ENCODE measurements around the gene ABHD17C.
"Not testable (repeated sequence)": the region's sequence is repeated elsewhere in the genome, so short reads cannot be mapped to it uniquely, and the experiment has no call there.

ABHD17C gene

GRCh38 chr15:80695099-80695910, at the start of gene ABHD17C:
ABHD17C (plus strand) TSS chr15:80695310; CDS start chr15:80695430, 120 bp downstream.
- DNase-seq, result peak; percentile 80

GRCh38 chr15:80645494-80646065, 49.5 kb upstream of the ABHD17C start:
- DNase-seq, result no peak

DNA sequence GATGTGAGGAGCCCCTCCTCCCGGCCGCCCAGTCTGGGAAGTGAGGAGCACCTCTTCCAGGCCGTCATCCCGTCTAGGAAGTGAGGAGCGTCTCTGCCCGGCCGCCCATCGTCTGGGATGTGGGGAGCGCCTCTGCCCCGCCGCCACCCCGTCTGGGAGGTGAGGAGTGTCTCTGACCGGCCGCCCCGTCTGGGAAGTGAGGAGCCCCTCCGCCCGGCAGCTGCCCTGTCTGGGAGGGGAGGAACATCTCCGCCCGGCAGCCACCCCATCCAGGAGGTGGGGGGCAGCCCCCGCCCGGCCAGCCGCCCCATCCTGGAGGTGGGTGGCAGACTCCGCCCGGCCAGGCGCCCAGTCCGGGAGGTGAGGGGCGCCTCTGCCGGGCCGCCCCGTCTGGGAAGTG, 47.7 kb upstream of the ABHD17C start:
- DNase-seq, result not testable (repeated sequence)

DNA sequence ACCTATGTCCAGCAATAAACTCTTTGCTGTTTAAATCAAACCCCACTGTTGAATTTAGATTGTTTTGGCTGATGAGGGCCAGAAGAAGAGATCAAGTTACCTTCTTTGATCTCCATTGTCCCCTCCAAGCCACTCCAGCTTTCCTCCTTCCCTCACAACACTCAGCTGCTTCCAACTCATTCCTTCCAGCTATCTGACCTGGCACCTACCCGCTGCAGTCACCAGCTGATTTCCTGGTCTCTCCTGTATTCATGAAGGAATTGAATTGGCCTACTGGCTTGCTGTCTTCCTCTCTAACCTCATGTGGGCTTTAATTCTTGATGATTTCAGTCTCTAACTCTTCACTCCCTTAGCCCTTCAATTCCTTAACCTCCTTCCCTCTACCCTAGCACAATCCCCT, 40.8 kb upstream of the ABHD17C start:
- DNase-seq, result no peak

- no peak for DNase-seq
Measured at GRCh38 chr15:80659375-80659774, 35.7 kb upstream of the ABHD17C start.

DNA sequence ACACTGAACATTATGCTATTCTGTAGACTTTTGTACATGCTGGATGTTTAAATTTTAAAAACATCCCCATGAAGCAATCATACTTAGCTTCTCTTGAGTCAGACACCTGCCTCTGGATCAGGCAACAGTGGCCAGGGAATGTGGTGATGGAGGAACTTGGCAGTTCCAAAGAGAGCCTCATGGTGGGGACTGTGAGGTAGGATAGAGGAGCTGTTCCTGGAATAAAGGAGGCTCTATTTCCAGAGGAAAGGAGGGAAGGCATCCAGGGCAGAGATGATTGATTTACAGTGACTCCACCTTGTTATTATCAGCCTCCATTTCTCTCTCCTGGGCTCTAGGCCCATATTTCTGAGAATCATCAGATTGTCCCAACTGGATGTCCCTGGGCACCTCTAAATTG, 35.0 kb upstream of the ABHD17C start:
- DNase-seq, result no peak

DNA sequence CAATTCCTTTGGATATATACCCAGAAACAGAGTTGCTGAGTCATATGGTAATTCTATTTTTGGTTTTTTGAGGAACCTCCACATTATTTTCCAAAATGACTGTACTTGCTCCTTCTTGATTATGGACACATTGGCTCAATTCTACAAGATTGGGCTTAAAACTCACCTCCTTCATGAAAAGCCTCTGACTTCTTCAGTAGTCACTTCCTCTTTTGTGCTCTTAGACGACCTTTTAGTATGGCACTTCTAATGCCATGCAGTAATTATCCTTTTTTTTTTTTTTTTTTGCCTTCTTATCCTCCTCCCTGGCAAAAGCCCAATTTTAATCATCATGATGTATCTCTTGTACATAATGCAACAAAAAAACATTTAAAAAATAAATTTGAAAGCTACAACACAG, 33.0 kb upstream of the ABHD17C start:
- no peak for DNase-seq

DNA sequence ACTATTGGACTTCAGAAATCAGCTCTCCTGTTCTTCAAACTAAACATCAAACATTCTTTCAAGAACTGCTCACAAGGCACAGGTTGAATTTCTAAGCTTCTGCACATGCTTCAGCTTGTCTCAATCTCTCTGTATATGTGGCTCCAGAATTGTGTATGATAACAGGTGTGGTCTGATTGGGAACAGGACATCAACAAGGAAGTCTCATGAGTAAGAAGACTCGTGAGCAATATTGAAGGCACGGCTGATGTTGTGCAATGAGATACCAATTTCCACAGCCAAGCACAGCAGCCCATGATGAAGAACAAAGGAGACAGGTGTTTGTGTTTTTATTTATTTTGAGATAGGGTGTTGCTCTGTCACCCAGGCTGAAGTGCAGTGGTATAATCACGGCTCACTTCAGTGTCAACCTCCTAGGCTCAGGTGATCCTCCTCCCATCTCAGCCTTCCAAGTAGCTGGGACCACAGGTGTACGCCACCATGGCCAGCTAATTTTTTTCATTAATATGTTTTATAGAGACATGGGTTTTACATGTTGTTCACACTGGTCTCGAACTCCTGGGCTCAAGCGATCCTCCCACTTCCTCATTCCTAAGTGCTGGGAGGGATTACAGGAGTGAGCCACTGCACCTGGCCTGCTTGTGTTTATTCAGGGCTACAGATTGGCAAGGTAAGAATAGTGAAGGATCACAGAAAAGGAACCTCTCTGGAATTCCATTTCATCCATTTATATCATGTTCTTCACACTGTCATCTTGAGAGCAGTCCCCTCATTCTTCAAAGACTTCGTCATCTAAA, 32.2 kb upstream of the ABHD17C start:
- no peak for DNase-seq

GRCh38 chr15:80665151-80665550, 30.0 kb upstream of the ABHD17C start:
- DNase-seq, result no peak

DNA sequence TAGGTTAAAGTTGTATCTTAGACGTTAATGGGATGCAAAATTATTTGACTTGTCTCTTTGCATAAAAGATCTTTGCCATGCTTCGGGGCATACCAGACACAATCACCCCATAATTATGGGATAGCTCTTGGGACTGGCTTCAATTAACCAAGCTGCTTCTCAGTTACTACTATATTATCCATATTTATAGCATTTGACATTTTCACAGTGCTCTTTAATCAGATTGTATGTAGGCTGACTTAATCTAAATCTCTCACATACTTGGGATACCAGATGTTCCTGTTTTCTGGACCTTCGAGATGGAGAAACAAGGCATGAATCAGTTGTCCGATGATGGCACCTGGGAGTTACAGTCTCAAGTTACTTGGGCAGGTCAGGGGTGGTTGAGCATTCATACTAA, 27.2 kb upstream of the ABHD17C start:
- no peak for DNase-seq

DNA sequence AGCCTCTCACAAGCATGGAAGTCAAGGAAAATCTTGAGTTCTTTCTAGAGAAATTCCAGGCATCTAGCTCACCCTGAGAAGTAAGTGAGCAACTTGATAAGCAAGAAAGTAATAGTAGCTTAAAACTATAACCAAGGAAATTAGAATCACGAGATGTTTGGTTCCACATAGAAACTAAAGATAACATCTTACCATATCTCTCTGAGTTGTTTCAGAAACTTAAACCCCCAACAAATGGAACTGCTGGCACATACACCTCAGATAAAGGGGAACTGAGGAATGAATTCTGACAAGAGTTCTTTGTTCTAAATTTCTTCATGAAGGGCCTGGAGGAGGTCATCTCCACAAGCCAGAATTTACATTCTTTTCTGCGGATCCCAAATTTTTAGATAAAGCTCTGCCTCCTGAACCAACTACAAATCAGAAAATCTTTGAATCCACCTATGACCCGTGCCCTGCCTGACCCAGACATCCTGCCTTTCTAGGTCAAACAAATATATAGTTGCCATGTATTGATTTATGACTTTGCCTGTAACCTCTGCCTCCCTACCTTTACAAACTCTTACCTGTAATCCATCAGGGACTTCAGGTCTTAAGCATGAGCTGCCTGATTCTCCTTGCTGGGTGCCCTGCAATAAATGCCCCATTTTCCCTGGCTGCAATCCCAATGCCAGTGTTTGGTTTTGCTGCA, 26.4 kb upstream of the ABHD17C start:
- no peak for DNase-seq

DNA sequence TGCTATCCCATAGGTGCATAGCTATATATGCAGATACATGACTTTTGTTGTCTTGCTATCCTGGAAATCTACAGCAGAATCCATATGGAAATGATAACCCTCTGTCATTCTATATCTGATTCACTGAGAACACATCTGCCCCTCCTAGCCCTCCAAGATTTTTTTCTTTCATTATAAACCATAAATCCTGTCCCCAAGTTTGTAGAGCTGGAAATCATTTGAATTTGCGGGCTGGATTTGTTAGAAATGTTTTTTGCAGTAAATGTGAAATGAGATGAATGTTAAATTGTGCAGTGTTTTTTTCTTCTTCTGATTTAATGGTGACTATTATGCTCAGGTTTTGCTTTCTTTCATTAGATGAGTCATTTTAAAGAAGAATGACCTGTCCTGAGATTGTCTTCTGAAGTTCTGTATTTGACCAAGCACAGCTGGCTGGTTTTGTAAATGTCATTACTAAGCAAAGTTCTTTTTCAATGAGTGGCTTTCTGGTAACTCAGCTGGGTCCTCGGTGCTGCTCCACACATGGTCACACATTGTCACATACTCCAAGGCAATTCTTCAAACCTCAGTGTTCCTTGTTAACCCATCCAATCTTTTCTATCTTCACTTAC, 25.3 kb upstream of the ABHD17C start:
- DNase-seq, result no peak

DNA sequence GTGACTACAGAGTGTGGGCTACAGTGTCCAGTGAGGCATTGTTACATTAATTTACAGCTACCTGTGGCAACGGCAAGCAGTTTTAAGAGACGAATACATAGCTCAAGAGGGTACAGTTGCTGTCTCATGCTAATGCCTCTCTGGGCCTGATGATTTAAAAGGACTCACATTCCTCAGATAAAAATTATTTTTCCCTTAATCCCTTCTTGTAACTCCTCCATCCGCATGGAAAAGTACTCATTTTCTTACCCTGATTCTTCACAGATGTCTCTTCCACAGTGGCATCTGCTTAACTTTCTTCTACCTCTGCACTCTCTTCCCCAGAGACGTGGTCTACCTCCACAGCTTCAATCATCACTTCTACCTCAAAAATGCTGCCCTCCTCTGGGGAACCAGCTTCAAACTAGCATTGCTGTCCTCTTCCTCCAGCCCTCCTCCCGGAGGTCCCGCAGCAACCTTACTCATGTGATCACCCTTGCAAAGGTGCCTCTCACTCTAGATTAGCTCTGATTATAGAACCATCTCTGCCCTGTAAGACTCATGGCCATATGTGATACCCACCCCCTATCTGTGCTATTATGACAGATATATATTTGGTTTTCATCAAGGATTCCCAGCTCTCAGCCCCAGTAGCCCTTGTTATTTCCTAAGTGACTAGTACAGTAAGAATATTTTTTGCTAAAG, 21.4 kb upstream of the ABHD17C start:
- no peak for DNase-seq

DNA sequence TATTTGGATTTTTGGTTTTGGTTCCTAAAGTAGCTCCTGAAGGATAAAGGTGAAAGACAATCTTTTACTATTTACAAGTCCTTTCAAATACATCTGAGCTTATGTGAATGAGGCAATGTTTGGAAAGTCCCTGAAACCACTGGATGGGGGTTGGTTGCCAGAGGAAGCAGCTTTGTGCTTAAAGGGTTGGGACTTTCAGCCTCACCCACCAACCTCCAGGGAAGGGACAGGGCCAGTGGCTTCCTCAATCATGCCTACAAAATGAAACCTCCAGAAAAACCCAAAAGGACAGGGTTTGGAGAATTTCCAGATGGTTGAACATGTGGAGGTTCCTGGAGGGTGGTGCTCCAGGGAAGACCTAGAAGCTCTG, 20.9 kb upstream of the ABHD17C start:
- DNase-seq, result no peak

DNA sequence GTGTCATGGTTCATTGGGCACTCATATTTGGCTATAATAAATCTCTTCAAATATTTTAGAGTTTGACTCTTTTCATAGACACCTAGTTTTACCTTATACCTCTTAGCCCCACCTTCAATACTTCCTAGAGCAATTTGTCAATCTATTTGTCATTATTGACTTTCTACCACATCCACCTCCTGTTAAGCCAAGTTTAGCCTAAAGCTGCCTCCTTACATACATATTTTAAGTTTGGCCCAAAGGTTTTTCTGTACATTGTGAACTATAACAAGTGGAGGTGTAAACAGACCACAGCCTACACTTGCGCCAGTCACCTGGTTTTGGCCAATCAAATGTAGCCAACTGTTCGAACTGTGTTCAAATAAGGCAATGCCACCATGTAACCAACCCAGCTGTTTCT, 18.1 kb upstream of the ABHD17C start:
- no peak for DNase-seq

DNA sequence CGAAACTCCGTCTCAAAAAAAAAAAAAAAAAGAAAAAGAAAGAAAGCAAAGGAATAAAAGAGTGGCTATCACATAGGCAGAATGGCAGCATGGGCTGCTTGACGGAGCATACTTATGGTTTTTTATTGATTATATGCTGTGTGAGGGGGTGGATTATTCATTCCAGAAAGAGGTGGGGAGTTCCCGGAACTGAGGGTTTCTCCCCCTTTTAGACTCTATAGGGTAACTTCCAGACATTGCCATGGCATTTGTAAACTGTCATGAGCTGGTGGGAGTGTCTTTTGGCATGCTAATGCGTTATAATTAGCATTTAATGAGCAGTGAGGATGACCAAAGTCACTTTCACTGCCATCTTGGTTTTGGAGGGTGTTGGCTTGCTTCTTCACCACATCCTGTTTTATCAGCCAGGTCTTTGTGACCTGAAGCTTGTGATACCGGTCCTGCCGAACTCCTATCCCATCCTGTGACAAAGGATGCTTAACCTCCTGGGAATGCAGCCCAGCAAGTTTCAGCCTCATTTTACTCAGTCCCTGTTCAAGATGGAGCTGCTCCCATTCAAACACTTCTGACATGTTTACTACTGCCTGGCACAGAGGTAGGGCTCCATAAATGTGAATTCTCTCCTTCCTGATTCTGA, 15.8 kb upstream of the ABHD17C start:
- DNase-seq, result no peak

- DNase-seq, result no peak
Measured at GRCh38 chr15:80679804-80680175, 15.3 kb upstream of the ABHD17C start.

- no peak for DNase-seq
Measured at GRCh38 chr15:80682201-80682600, 12.9 kb upstream of the ABHD17C start.

- DNase-seq, result no peak
Measured at GRCh38 chr15:80684697-80685096, 10.4 kb upstream of the ABHD17C start.

- DNase-seq, result no peak
Measured at GRCh38 chr15:80685628-80686027, 9.5 kb upstream of the ABHD17C start.

GRCh38 chr15:80689294-80689693, 5.8 kb upstream of the ABHD17C start:
- no peak for DNase-seq

GRCh38 chr15:80689716-80690115, 5.4 kb upstream of the ABHD17C start:
- no peak for DNase-seq

Data from right forelimb (tissue), 1 donor.